GM10266 (cell line): ENCODE data around the gene NKX6-1.
A peak's percentile ranks its signal among the peaks of the same experiment; 100 is the strongest.

Experiments used
- DNase-seq: peaks from one replicate; pipeline ENCODE4 v3.0.0; 2012; ENCODE audit errors: extremely low spot score
- TF ChIP-seq, protein P1 (sequence below): IDR thresholded peaks from 2 replicates; pipeline ENCODE4 v1.5.1; 2012; ENCODE audit warnings: mild to moderate bottlenecking, low read depth; ENCODE audit not compliant: control insufficient read depth, insufficient read depth; ENCODE audit errors: missing control alignments

Gene NKX6-1

GRCh38 chr4:84480082-84480481 lies 19.0 kb downstream of the NKX6-1 start:
- TF ChIP-seq, protein P1, sequence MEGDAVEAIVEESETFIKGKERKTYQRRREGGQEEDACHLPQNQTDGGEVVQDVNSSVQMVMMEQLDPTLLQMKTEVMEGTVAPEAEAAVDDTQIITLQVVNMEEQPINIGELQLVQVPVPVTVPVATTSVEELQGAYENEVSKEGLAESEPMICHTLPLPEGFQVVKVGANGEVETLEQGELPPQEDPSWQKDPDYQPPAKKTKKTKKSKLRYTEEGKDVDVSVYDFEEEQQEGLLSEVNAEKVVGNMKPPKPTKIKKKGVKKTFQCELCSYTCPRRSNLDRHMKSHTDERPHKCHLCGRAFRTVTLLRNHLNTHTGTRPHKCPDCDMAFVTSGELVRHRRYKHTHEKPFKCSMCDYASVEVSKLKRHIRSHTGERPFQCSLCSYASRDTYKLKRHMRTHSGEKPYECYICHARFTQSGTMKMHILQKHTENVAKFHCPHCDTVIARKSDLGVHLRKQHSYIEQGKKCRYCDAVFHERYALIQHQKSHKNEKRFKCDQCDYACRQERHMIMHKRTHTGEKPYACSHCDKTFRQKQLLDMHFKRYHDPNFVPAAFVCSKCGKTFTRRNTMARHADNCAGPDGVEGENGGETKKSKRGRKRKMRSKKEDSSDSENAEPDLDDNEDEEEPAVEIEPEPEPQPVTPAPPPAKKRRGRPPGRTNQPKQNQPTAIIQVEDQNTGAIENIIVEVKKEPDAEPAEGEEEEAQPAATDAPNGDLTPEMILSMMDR, result no peak
- peak; percentile 8 for DNase-seq

DNA sequence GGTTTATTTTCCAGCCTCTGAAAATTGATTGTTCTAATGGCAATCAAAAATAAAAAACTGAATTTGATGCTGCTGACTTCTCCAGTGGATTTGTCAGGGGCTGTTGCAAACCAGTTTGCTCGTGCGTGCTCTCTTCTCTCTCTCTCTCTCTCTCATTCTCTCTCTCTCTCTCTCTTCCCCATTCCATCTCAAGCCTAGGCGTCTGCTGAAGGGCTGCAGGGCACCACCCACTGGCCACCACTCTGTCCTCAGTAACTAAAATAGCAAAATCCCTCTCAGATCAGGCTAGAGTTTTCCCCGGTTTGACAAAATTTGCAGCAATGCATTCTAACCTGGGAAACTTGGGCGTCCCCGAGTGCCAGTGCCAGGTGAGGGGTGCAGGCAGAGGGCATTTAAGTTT lies 19.4 kb downstream of the NKX6-1 start:
- no peak for DNase-seq
- TF ChIP-seq, protein P1, result no peak

- no peak for DNase-seq
- TF ChIP-seq, protein P1, result no peak
Measured at GRCh38 chr4:84477738-84478137, 21.4 kb downstream of the NKX6-1 start.

- DNase-seq, result no peak
- TF ChIP-seq, protein P1, result no peak
Measured at GRCh38 chr4:84474107-84474506, 25.0 kb downstream of the NKX6-1 start.

DNA sequence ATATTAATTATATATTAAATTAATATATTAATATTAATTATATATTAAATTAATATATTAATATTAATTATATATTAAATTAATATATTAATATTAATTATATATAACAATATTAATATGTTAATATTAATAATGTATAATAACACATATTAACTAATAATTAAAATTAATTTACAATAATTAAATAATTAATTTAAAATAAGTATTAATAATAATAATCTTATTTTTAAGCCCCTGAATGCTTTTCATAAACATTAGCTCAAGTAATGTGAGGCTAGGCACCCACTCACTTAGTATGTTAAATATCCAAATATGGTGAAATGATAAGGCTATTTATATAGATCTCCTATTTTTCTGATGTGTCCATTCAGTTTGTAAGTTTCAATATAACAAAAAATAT lies 26.9 kb downstream of the NKX6-1 start:
- DNase-seq, result no peak
- TF ChIP-seq, protein P1, result no peak

DNA sequence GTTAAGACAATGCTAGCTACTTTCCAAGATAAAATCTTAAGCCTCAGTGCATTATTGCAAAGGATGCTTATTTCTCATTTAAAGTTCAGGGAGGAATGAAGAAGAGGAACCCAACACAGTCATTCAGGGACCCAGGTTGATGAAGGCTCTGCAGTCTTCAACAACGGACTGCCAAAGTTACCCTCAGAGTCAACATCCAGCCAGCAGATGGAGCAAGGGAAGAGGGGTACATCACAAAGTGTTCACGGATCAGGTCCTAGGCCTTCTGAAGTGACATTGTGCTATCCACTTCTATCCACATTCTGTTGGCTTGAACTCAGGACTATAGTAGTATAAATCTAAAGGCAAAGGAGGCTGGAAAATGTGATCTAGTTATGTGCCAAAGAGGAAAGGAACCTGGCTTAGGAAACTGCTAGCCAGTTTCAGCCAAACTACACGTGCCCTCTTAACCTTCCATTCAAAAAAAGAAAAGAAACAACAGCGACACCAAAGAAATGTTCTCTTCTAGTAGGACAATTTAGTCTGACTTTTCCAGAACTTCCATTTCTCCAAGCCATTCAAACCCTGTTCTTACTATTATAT lies 28.8 kb downstream of the NKX6-1 start:
- TF ChIP-seq, protein P1, result no peak
- DNase-seq, result no peak

DNA sequence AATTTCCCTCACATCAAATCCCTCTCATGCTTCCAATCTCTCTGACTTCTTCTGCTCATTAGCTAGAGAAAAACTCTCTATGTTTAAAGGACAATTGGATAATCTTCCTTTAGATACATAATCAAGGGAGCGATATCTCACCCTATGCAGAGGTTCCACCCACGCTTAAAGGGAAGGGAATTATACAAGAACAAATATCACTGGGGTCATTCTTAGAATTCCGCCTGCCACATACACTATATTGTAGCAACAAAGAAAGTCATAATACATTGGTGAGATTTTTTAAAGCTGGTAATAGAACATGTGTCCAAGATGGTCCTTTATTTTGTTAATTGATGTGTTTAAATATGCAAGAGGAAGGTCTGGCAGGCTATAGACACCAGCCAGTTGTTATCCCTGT lies 31.5 kb downstream of the NKX6-1 start:
- DNase-seq, result no peak
- TF ChIP-seq, protein P1, result no peak
